Endometrial microvascular endothelial cells (primary cell): Measurements from ENCODE around the gene PSMG2. TPM values are rescaled to one million over a fixed set of nuclear protein-coding genes. Genes with fewer than 3 reads are reported as not detected.

ENCODE experiments used
- in situ Hi-C: cut with HindIII; loops from 2 replicates; pipeline ENCODE4 v1.10.0; 2017; ENCODE audit warnings: low sequenced_read_pairs, low pct_unique_long_range_greater_than_20kb; ENCODE audit errors: inconsistent ontology term
- total RNA-seq: library from RNA; depleted of rRNA; stranded (reverse); fragments of >200 nt; gene quantifications from one replicate; pipeline ENCODE4 v1.2.3, GENCODE V29; 2015; ENCODE audit errors: inconsistent ontology term

Gene PSMG2, protein sequence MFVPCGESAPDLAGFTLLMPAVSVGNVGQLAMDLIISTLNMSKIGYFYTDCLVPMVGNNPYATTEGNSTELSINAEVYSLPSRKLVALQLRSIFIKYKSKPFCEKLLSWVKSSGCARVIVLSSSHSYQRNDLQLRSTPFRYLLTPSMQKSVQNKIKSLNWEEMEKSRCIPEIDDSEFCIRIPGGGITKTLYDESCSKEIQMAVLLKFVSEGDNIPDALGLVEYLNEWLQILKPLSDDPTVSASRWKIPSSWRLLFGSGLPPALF
- 99.0 TPM for total RNA-seq

- in situ Hi-C loops = no loop called here
These were observed at the start of gene PSMG2, which contains the start of gene CEP76 for GRCh38 chr18:12702221-12703095. Gene PSMG2 (plus strand): TSS chr18:12703042. CDS start chr18:12703108, 66 bp downstream. Gene CEP76 (minus strand): TSS chr18:12702723. CDS start chr18:12702548, 175 bp downstream.

GRCh38 chr18:12654971-12655370 is 47.9 kb upstream of the PSMG2 start:
- in situ Hi-C loops = no loop called here

DNA sequence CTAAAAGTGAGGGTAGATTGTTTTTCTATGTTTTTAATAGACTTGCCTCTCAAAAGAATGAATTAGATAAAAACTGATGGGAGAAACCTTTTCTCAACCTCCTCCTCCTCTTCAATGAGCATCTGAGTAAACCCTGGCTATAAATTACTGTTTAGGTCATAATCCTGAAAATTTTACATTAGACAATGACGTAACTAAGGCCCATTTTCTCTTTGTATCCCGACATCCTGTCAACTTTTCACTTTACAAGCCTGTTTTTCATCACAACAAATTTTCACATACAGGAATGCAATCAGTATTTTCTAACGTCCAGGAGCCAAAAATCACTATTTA is 46.3 kb upstream of the PSMG2 start:
- in situ Hi-C loops = no loop called here

DNA sequence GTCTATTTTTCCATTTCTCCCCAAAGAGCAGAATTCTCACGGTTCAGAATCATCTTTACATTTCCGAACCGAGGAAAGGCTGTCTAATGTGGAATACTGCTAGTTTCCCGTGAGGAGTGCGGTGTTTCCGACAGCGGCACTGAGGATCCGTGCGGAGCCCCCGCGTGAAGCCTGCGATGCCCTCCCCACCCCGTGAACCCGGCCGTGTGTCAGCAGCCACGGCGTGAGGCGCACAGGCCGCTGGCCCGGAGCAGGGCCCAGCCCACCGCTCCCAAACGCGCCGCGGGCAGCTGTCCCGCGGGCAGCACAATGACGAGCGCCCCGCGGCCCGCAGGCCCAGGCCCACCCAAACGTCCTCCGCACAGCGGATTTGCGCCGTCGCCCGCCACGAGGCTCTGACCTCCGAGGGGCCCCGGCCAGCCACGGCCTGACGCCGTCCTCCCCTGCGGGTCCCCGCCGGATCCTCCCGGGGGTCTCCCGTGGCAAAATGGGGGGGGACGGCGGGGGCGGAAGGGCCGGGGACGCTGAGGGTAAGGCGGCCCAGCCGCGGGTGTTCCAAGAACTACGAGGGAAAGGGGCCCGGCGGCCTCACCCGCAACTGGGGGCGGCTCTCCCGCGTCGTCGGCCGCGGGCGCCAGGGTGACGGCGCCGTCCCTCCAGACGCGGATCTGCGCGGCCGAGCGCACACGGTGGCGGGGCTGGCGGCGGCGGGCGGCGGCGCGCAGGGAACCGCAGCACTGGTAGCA is 45.7 kb upstream of the PSMG2 start:
- in situ Hi-C loops = no loop called here

- in situ Hi-C loops = no loop called here
These were observed 45.0 kb upstream of the PSMG2 start, which contains the start of gene SPIRE1 for GRCh38 chr18:12657684-12658425. Gene SPIRE1 (minus strand): TSS chr18:12658107. CDS start chr18:12657866, 241 bp downstream.

- in situ Hi-C loops = no loop called here
These were observed 44.3 kb upstream of the PSMG2 start for GRCh38 chr18:12658426-12659138.

GRCh38 chr18:12659904-12660605 is 42.8 kb upstream of the PSMG2 start:
- in situ Hi-C loops = no loop called here

DNA sequence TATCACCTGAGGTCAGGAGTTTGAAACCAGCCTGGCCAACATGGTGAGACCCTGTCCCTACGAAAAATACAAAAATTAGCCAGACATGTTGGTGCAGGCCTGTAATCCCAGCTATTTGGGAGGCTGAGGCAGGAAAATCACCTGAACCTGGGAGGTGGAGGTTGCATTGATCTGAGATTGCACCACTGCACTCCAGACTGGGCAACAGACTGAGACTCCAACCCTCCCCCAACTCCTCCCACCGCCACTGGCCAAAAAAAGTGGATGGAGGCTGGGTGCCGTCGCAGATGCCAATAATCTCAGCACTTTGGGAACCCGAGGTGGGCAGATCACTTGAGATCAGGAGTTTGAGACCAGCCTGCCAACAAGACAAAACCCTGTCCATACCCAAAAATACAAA is 34.8 kb upstream of the PSMG2 start:
- in situ Hi-C loops = no loop called here

DNA sequence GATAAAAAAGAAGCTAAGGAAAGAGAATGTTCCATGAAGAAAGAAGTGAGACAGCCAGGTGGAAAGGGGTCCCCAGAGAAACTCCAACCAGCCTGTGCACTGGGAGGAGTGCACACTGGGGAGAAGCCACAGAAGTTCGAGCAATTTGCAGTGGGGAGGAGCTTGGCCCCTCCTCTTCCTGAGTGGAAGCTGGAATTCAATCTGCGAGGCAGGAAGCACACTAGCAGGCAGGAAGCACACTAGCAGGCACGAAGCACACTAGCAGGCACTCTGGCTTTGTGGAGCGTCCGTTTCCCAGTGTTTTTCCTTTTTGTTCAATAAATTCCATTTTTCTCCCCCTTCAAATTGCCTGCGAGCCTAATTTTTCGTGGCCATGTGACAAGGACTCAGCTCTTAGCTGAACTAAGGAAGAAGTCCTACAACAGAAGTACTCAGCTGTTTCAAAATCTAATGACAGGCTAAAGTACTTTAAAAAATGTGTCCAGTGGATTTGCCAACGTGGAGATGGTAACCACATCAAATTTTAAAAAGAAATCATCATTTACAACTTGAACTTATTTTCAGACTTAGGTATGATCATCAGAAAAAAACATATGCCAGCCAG is 23.6 kb upstream of the PSMG2 start:
- in situ Hi-C loops = no loop called here

- in situ Hi-C loops = no loop called here
These were observed 16.7 kb upstream of the PSMG2 start for GRCh38 chr18:12686100-12686499.

DNA sequence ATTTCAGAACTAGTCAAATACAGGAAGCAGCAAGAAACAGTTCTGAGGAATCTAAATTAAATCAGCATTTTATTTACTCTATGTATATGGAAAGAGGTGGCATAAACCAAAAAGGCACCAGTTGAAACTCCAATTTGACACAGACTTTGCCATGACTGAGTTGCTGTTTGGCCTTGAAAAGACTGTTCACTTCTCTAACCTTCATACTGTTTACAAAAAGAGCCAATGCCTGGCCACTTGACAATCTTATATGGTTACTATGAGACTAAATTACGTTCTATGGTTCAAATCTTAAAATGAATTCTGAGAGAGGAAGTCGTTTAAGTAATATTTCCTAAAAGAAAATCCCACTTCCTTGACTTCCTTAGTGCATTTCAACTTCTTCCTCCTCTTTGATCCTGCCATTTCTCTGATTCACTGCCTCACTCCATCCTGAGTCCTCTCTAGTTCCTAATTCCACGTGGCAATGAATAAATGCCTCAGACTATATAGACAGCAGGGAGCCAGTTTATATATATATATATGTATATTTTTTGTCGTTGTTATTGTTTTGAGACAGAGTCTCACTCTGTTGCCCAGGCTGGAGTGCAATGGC is 13.5 kb upstream of the PSMG2 start:
- in situ Hi-C loops = no loop called here

GRCh38 chr18:12692206-12692605 is 10.6 kb upstream of the PSMG2 start:
- in situ Hi-C loops = no loop called here

- in situ Hi-C loops = no loop called here
These were observed 8.8 kb upstream of the PSMG2 start for GRCh38 chr18:12694032-12694431.

GRCh38 chr18:12699747-12700146 is 3.1 kb upstream of the PSMG2 start:
- in situ Hi-C loops = no loop called here

DNA sequence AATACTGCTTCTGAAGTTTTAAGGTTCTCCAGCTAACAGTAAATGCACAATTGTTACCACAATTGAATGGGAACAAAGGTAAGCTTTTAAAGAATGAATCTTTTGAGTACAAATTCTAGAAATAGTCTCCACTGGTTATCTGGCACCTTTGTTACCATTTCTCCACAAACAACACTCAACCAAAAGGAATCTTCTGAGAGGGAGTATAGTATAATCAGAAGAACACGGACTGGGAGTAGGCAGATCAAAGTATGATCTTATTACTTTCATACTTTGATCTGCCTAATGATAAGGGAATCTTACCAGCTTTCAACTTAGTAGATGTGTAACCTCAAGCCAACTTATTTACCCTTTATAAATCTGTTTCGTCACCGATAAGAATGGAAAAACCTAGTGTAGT is 1.7 kb upstream of the PSMG2 start:
- in situ Hi-C loops = no loop called here

- in situ Hi-C loops = no loop called here
These were observed 290 bp downstream of the PSMG2 start for GRCh38 chr18:12703096-12703567.

DNA sequence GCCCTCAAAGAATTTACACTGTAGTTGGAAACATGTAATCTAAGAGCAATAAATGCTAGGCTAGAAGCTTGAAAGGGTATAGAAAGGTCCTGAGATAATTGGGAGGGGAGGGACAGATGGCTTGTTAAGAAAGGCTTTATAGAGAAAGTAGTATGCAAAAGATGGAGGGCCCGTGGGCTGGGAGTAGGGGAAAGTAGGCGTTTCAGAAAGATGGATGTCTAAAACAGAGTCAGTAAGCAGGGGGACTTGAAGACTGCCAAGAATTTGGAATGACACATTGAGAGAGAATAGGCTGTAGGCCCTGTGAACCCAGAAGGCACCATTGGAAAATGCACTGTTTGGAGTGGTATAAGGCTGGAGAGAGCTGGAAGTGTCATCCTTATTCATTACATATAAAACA is 822 bp downstream of the PSMG2 start:
- in situ Hi-C loops = no loop called here
